IPS-15b (cell line): ENCODE measurements around the gene PRR36.

ENCODE experiments used
- H3K27me3 ChIP-seq: one replicate; pipeline ENCODE4 v1.6.1; 2013; ENCODE audit warnings: low read length; ENCODE audit not compliant: control insufficient read depth, insufficient read depth
- H3K36me3 ChIP-seq: one replicate; pipeline ENCODE4 v1.6.1; 2013; ENCODE audit warnings: low read length; ENCODE audit not compliant: control insufficient read depth, insufficient read depth
- H3K4me1 ChIP-seq: one replicate; pipeline ENCODE4 v1.6.1; 2013; ENCODE audit warnings: mild to moderate bottlenecking, low read length; ENCODE audit not compliant: control insufficient read depth, insufficient read depth
- H3K4me3 ChIP-seq: one replicate; pipeline ENCODE4 v1.5.1; 2013; ENCODE audit warnings: low read depth, low read length
- H3K9ac ChIP-seq: one replicate; pipeline ENCODE4 v1.6.1; 2013; ENCODE audit warnings: low read depth, mild to moderate bottlenecking, low read length
- H3K9me3 ChIP-seq: one replicate; pipeline ENCODE4 v1.6.1; 2013; ENCODE audit warnings: mild to moderate bottlenecking, low read length; ENCODE audit not compliant: control insufficient read depth, insufficient read depth

Gene PRR36

GRCh38 chr19:7850000-7850813, 24.0 kb downstream of the PRR36 start:
- H3K36me3 ChIP-seq = no peaks in the 10 kb centered on the region
- H3K9me3 ChIP-seq = no peaks in the 10 kb centered on the region
- H3K9ac ChIP-seq = no peak overlapping the region
- H3K27me3 ChIP-seq = no peaks in the 10 kb centered on the region
- H3K4me3 ChIP-seq = no peak overlapping the region
- H3K4me1 ChIP-seq = no peaks in the 10 kb centered on the region

DNA sequence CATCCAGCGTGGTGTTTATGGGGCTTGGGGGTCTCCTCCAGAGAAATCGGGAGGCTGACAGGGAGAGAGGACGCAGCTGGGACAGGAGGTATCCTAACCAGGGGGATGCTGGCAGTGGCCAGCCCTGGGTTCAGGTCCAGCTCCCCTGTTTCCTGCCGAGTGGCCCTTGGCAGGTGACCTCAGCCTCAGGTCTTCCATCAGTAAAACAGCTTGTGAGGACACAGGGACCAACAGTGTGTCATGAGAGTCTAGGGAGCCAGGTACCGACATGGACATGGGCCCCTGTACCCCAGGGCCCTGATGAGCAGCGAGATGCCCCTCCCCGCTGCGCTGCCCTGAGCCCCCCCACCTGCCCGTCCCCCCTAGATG, 24.6 kb downstream of the PRR36 start:
- Histone ChIP-seq H3K4me3 (no peak overlapping the region), H3K27me3 (no peaks in the 10 kb centered on the region), H3K9me3 (no peaks in the 10 kb centered on the region), H3K36me3 (no peaks in the 10 kb centered on the region), H3K4me1 (no peaks in the 10 kb centered on the region), H3K9ac (no peak overlapping the region)

- Histone ChIP-seq H3K4me3 (no peak overlapping the region), H3K9me3 (no peaks in the 10 kb centered on the region), H3K9ac (no peak overlapping the region), H3K27me3 (no peaks in the 10 kb centered on the region), H3K36me3 (no peaks in the 10 kb centered on the region), H3K4me1 (no peaks in the 10 kb centered on the region)
Observed at GRCh38 chr19:7848779-7849457, 25.3 kb downstream of the PRR36 start.

- H3K9ac ChIP-seq = no peak overlapping the region
- H3K9me3 ChIP-seq = no peaks in the 10 kb centered on the region
- no peaks in the 10 kb centered on the region for H3K36me3 ChIP-seq
- no peak overlapping the region for H3K4me3 ChIP-seq
- no peaks in the 10 kb centered on the region for H3K27me3 ChIP-seq
- no peaks in the 10 kb centered on the region for H3K4me1 ChIP-seq
Observed at GRCh38 chr19:7847664-7848063, 26.5 kb downstream of the PRR36 start.

DNA sequence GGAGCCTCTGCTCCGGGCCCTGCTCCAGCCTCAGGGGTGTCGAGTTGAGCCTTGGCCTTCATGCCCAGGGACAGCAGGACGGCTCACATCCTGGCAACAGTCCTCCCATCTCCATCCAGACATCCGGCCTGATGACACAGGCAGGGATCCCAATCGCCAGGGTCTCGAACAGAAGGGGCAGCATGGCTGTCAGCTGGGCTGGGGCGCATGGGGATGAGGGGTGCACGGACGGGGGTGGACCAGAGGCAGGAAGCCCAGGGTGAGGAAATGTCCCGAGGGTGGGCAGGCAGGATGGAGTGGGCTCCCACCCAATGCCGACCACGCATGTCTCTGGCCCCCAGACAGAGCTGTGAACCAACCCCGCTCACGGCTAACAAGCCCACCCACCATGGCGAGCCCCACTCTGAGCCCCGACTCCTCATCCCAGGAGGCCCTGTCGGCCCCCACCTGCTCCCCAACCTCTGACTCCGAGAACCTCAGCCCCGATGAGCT, 28.0 kb downstream of the PRR36 start:
- Histone ChIP-seq H3K9ac (no peak overlapping the region), H3K9me3 (no peaks in the 10 kb centered on the region), H3K4me1 (no peaks in the 10 kb centered on the region), H3K36me3 (no peaks in the 10 kb centered on the region), H3K4me3 (no peak overlapping the region), H3K27me3 (no peaks in the 10 kb centered on the region)

DNA sequence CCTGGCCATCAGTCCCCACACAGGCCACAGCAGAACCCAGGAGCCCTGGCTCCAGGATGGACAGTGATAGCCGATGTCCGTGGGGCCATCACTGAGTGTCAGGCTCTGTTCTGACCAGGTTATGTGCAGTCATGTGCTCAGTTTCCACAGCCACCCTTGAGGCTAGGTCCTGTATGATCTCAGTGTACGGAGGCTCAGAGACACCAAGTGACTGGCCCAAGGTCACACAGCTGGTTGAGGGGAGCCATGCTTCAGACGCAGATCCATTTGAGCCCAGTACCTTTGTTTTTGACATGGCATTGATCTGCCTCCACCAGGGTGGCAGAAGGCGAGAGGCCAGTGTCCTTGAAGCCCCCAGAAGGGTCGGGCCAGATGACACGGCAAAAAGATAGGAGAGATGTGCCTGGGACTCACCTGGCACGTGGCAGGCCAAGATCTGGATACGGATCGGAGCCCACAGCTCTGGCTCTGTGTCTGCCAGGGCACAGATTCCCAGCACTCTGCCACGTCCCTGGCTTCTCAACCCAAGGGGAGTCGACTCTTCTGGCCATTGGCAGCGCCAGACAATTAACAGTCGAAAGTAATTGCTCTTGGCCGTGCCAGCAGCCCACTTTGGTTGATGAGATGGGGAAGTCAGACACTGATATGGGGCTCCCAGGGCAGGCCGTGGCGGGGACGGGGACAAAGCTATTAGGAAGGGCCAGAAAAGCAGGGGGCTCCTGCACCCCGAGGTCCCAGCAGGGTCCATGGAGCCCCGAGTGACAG, 28.6 kb downstream of the PRR36 start:
- no peaks in the 10 kb centered on the region for H3K36me3 ChIP-seq
- H3K4me1 ChIP-seq = no peaks in the 10 kb centered on the region
- no peak overlapping the region for H3K4me3 ChIP-seq
- H3K9ac ChIP-seq = no peak overlapping the region
- no peaks in the 10 kb centered on the region for H3K9me3 ChIP-seq
- H3K27me3 ChIP-seq = no peaks in the 10 kb centered on the region

- no peaks in the 10 kb centered on the region for H3K27me3 ChIP-seq
Observed at GRCh38 chr19:7844951-7845350, 29.2 kb downstream of the PRR36 start.

GRCh38 chr19:7844405-7844804, 29.8 kb downstream of the PRR36 start:
- no peaks in the 10 kb centered on the region for H3K9me3 ChIP-seq
- H3K4me3 ChIP-seq = no peak overlapping the region
- H3K36me3 ChIP-seq = no peaks in the 10 kb centered on the region
- no peak overlapping the region for H3K9ac ChIP-seq
- H3K27me3 ChIP-seq = no peaks in the 10 kb centered on the region
- no peaks in the 10 kb centered on the region for H3K4me1 ChIP-seq

More at GRCh38 chr19:7844951-7845350, 29.2 kb downstream of the PRR36 start:
- no peaks in the 10 kb centered on the region for H3K36me3 ChIP-seq
- no peak overlapping the region for H3K9ac ChIP-seq
- H3K4me1 ChIP-seq = no peaks in the 10 kb centered on the region
- no peak overlapping the region for H3K4me3 ChIP-seq
- H3K9me3 ChIP-seq = no peaks in the 10 kb centered on the region

DNA sequence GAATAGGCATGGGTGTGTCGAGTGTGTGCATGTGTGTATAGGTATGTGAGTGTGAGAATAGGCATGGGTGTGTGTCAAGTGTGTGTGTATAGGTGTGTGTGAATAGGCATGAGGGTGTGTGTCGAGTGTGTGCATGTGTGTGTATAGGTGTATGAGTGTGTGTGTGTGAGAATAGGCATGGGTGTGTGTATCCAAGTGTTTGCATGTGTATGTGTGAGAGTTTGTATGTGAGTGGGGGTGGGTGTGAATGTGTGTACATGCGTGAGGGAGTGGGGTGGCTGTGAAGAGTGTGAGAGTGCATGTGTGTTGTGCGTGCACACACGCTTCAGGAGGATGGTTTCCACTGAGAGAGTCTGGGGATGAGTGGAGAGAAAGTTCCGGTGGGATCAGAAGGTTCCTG, 30.7 kb downstream of the PRR36 start:
- Histone ChIP-seq H3K36me3 (no peaks in the 10 kb centered on the region), H3K9me3 (no peaks in the 10 kb centered on the region), H3K27me3 (no peaks in the 10 kb centered on the region), H3K9ac (no peak overlapping the region), H3K4me3 (no peak overlapping the region), H3K4me1 (no peaks in the 10 kb centered on the region)

GRCh38 chr19:7842661-7843294, 31.4 kb downstream of the PRR36 start:
- Histone ChIP-seq H3K27me3 (no peaks in the 10 kb centered on the region), H3K4me3 (no peak overlapping the region), H3K9ac (no peak overlapping the region), H3K9me3 (no peaks in the 10 kb centered on the region), H3K36me3 (no peaks in the 10 kb centered on the region), H3K4me1 (no peaks in the 10 kb centered on the region)
